Loucy (cell line): ENCODE measurements around the gene GDPD3.
A peak's percentile ranks its signal among the peaks of the same experiment; 100 is the strongest.
"Not testable (repeated sequence)": the region's sequence is repeated elsewhere in the genome, so short reads cannot be mapped to it uniquely, and the experiment has no call there.

Source experiments
- H2AFZ ChIP-seq: fragments of 200-600 bp; sonication (generic); 2 replicates; pipeline ENCODE4 v1.6.0; 2016; ENCODE audit warnings: antibody characterized with exemption, mild to moderate bottlenecking, low read length, moderate library complexity
- H3F3A ChIP-seq: fragments of 200-600 bp; 2 replicates; pipeline ENCODE4 v1.6.0; 2016; ENCODE audit warnings: antibody characterized with exemption, low read depth, mild to moderate bottlenecking
- H3K27me3 ChIP-seq: fragments of 200-600 bp; sonication (generic); 2 replicates; pipeline ENCODE4 v1.6.1; 2014; ENCODE audit warnings: low read length, mild to moderate bottlenecking; ENCODE audit not compliant: insufficient read depth, poor library complexity, severe bottlenecking
- H3K36me3 ChIP-seq: fragments of 200-600 bp; sonication (generic); 2 replicates; pipeline ENCODE4 v1.6.1; 2016; ENCODE audit warnings: low read length; ENCODE audit not compliant: insufficient read depth
- H3K4me1 ChIP-seq: fragments of 200-600 bp; sonication (generic); 2 replicates; pipeline ENCODE4 v1.5.1; 2014; ENCODE audit warnings: low read length, mild to moderate bottlenecking; ENCODE audit not compliant: insufficient read depth, poor library complexity, severe bottlenecking
- H3K4me2 ChIP-seq: fragments of 200-600 bp; sonication (generic); 2 replicates; pipeline ENCODE4 v1.6.0; 2014; ENCODE audit warnings: antibody characterized with exemption, low read length, low read depth, mild to moderate bottlenecking; ENCODE audit not compliant: poor library complexity, severe bottlenecking
- H3K4me3 ChIP-seq: fragments of 200-600 bp; sonication (generic); 2 replicates; pipeline ENCODE4 v1.5.1; 2014; ENCODE audit warnings: low read length, mild to moderate bottlenecking, mixed read lengths; ENCODE audit not compliant: poor library complexity, severe bottlenecking
- H3K79me2 ChIP-seq: fragments of 200-600 bp; sonication (generic); 2 replicates; pipeline ENCODE4 v1.6.1; 2014; ENCODE audit warnings: low read length; ENCODE audit not compliant: insufficient read depth
- H3K9ac ChIP-seq: fragments of 200-600 bp; sonication (generic); 2 replicates; pipeline ENCODE4 v1.6.0; 2014; ENCODE audit warnings: mild to moderate bottlenecking, low read depth, low read length, moderate library complexity; ENCODE audit not compliant: poor library complexity, severe bottlenecking
- H3K9me2 ChIP-seq: fragments of 200-600 bp; sonication (generic); replicated peaks from 2 replicates; pipeline ENCODE4 v1.6.1; 2016; ENCODE audit warnings: low read depth, low read length, mixed read lengths
- H3K9me3 ChIP-seq: fragments of 200-600 bp; sonication (generic); 2 replicates; pipeline ENCODE4 v1.6.1; 2014; ENCODE audit warnings: mild to moderate bottlenecking, antibody characterized with exemption, low read length, low read depth; ENCODE audit not compliant: insufficient read depth
- H4K20me1 ChIP-seq: fragments of 200-600 bp; sonication (generic); 2 replicates; pipeline ENCODE4 v1.6.0; 2014; ENCODE audit warnings: antibody characterized with exemption, low read length, mild to moderate bottlenecking; ENCODE audit not compliant: insufficient read depth, poor library complexity, severe bottlenecking
- EZH2phosphoT487 ChIP-seq: fragments of 200-600 bp; IDR thresholded peaks from 2 replicates; pipeline ENCODE4 v1.6.1; 2018; ENCODE audit warnings: antibody characterized with exemption, mild to moderate bottlenecking, moderate library complexity, borderline replicate concordance
- TF ChIP-seq, protein P1 (sequence below): fragments of 200-600 bp; sonication (generic); conservative IDR thresholded peaks from 2 replicates; pipeline ENCODE4 v1.5.1; 2014; ENCODE audit warnings: mild to moderate bottlenecking, antibody characterized with exemption, low read length

Gene GDPD3

DNA sequence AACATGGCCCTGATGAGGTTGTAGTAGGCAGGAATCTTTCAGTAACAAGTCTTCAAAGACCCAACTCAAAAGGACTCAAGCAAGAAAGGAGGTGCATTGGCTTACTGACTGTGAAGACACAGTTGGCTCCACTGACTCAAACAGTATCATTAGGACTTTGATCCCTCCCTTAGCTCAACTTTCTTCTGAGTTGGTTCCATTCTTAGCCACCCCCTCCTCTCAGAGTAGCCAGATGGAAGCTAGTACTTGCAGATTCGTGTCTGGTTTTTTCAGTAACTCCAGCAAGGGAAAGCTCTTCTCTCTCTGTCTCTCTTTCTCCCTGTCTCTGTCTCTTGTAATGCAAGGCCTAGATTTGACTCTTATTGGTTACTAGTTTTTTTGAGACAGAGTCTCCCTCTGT lies 14.7 kb upstream of the GDPD3 start:
- H3K4me2 ChIP-seq: no peak overlapping the region
- no peak overlapping the region for H3K4me3 ChIP-seq
- H3K9me3 ChIP-seq: no peaks in the 10 kb centered on the region
- H2AFZ ChIP-seq: no peak overlapping the region
- H3F3A ChIP-seq: no peaks in the 10 kb centered on the region
- H3K79me2 ChIP-seq: peaks cover 5% of the 10 kb centered on the region; the same call in 1 of the 2 replicates
- peaks cover 8% of the 10 kb centered on the region for H3K4me1 ChIP-seq
- no peaks in the 10 kb centered on the region for H3K27me3 ChIP-seq
- TF ChIP-seq EZH2phosphoT487: no peak
- TF ChIP-seq, protein P1, sequence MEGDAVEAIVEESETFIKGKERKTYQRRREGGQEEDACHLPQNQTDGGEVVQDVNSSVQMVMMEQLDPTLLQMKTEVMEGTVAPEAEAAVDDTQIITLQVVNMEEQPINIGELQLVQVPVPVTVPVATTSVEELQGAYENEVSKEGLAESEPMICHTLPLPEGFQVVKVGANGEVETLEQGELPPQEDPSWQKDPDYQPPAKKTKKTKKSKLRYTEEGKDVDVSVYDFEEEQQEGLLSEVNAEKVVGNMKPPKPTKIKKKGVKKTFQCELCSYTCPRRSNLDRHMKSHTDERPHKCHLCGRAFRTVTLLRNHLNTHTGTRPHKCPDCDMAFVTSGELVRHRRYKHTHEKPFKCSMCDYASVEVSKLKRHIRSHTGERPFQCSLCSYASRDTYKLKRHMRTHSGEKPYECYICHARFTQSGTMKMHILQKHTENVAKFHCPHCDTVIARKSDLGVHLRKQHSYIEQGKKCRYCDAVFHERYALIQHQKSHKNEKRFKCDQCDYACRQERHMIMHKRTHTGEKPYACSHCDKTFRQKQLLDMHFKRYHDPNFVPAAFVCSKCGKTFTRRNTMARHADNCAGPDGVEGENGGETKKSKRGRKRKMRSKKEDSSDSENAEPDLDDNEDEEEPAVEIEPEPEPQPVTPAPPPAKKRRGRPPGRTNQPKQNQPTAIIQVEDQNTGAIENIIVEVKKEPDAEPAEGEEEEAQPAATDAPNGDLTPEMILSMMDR: no peak
- no peaks in the 10 kb centered on the region for H3K9me2 ChIP-seq
- no peaks in the 10 kb centered on the region for H4K20me1 ChIP-seq
- H3K36me3 ChIP-seq: no peaks in the 10 kb centered on the region
- no peak overlapping the region for H3K9ac ChIP-seq

DNA sequence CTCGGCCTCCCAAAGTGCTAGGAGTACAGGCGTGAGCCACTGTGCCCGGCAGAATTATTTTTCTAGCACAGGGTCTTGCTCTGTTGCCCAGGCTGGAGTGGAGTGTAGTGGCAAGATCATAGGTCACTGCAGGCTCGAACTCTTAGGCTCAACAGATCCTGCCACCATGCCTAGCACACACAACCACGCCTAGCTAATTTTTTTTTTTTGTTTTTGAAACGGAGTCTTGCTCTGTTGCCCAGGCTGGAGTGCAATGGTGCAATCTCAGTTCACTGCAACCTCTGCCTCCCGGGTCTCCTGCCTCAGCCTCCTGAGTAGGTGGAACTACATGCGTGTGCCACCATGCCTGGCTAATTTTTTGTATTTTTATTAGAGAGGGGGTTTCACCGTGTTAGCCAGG lies 12.4 kb upstream of the GDPD3 start:
- Histone ChIP-seq H3K79me2 (peaks cover 18% of the 10 kb centered on the region), H3K4me1 (peaks cover 15% of the 10 kb centered on the region)
- H3K9ac ChIP-seq, H4K20me1 ChIP-seq, H3K4me2 ChIP-seq, H3K27me3 ChIP-seq, H3K4me3 ChIP-seq, H3F3A ChIP-seq, H3K9me3 ChIP-seq, H3K36me3 ChIP-seq, H2AFZ ChIP-seq, H3K9me2 ChIP-seq: not testable (repeated sequence)

DNA sequence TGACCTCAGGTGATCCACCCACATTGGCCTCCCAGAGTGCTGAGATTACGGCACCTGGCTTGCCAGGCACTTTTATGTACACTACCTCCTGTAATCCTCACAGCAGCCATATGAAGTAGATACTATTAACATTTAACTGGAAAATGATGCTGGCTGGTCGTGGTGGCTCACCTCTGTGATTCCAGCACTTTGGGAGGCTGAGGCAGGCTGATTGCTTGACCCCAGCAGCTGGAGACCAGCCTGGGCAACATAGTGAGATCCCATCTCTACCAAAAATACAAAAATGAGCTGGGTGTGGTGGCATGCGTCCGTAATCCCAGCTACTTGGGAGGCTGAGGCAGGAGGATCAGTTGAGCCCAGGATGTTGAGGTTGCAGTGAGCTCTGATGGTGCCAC lies 11.6 kb upstream of the GDPD3 start:
- peaks cover 19% of the 10 kb centered on the region for H3K4me1 ChIP-seq
- no peaks in the 10 kb centered on the region for H3F3A ChIP-seq
- TF ChIP-seq EZH2phosphoT487: no peak
- TF ChIP-seq, protein P1: no peak
- no peak overlapping the region for H2AFZ ChIP-seq
- no peak overlapping the region for H3K9ac ChIP-seq
- H4K20me1 ChIP-seq: no peaks in the 10 kb centered on the region
- no peaks in the 10 kb centered on the region for H3K9me3 ChIP-seq
- H3K4me3 ChIP-seq: no peak overlapping the region
- no peak overlapping the region for H3K4me2 ChIP-seq
- no peaks in the 10 kb centered on the region for H3K36me3 ChIP-seq
- no peaks in the 10 kb centered on the region for H3K9me2 ChIP-seq
- H3K79me2 ChIP-seq: peaks cover 18% of the 10 kb centered on the region
- H3K27me3 ChIP-seq: no peaks in the 10 kb centered on the region

DNA sequence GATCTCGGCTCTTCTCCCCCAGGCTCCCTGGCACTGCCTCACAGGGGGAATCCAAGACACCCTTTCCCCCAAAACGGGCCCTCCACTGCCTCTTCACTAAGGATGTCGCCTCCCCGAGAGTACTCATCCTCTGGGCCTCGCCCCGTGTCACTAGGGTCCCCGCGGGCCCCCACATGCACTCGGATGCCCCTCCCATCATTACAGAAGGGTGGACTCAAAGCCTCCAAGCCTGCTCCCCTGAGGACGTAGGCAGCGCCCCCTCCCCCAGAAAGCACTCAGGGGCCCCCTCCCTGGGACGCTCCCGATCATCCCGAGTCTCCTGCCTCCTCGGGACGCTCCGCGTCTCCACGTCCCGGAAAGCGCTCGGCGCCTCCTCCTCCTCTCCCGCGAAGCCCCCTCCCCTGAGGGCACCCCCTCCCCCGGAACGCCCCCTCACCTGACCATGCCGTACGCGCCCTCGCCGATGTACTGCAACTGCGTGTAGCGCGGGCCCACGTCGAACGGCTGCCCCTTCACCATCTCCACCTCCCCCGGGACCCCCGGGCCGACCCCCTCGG lies 9.3 kb upstream of the GDPD3 start:
- peak overlapping the region; percentile 92 for H3K9ac ChIP-seq
- H3K79me2 ChIP-seq: peaks cover 18% of the 10 kb centered on the region
- H3K9me3 ChIP-seq: no peaks in the 10 kb centered on the region
- no peaks in the 10 kb centered on the region for H3K9me2 ChIP-seq
- peak overlapping the region; percentile 85 for H2AFZ ChIP-seq
- H3K4me3 ChIP-seq: peak overlapping the region; percentile 84
- H3F3A ChIP-seq: no peaks in the 10 kb centered on the region
- no peaks in the 10 kb centered on the region for H3K27me3 ChIP-seq
- H3K36me3 ChIP-seq: no peaks in the 10 kb centered on the region
- H3K4me2 ChIP-seq: peak overlapping the region; percentile 93
- peaks cover 19% of the 10 kb centered on the region for H3K4me1 ChIP-seq
- no peaks in the 10 kb centered on the region for H4K20me1 ChIP-seq
- TF ChIP-seq EZH2phosphoT487: no peak
- TF ChIP-seq, protein P1: no peak
